ENCODE results near the gene ASCL5.

Gene ASCL5

GRCh38 chr1:201137579-201138310 is 10.8 kb upstream of the ASCL5 start:
- H3K36me3 Mint-ChIP-seq (ENCODE audit: insufficient read depth): peaks cover 5% of the 10 kb centered on the region
- no peaks in the 10 kb centered on the region for H3K4me1 Mint-ChIP-seq
- H3K27ac Mint-ChIP-seq (ENCODE audit: low read depth): no peak overlapping the region
- ATAC-seq (replicated peaks; ENCODE audit: extremely low read depth, poor library complexity, severe bottlenecking) (no peak), DNase-seq (ENCODE audit: low spot score in 2 of 2) (no peak)
- H3K4me3 Mint-ChIP-seq: no peak overlapping the region
- no peaks in the 10 kb centered on the region for H3K9me3 Mint-ChIP-seq
- H3K27me3 Mint-ChIP-seq: no peaks in the 10 kb centered on the region

GRCh38 chr1:201137024-201137392 is 10.0 kb upstream of the ASCL5 start:
- no peaks in the 10 kb centered on the region for H3K4me1 Mint-ChIP-seq
- H3K36me3 Mint-ChIP-seq (ENCODE audit: insufficient read depth): peaks cover 7% of the 10 kb centered on the region
- H3K9me3 Mint-ChIP-seq: no peaks in the 10 kb centered on the region
- ATAC-seq (replicated peaks; ENCODE audit: extremely low read depth, poor library complexity, severe bottlenecking): no peak
- H3K27ac Mint-ChIP-seq (ENCODE audit: low read depth): no peak overlapping the region
- no peaks in the 10 kb centered on the region for H3K27me3 Mint-ChIP-seq
- no peak overlapping the region for H3K4me3 Mint-ChIP-seq
- DNase-seq (ENCODE audit: low spot score in 2 of 2): no peak

GRCh38 chr1:201136355-201137023 is 9.5 kb upstream of the ASCL5 start:
- no peaks in the 10 kb centered on the region for H3K4me1 Mint-ChIP-seq
- H3K9me3 Mint-ChIP-seq: no peaks in the 10 kb centered on the region
- no peak overlapping the region for H3K4me3 Mint-ChIP-seq
- DNase-seq (ENCODE audit: low spot score in 2 of 2): no peak
- no peak overlapping the region for H3K27ac Mint-ChIP-seq (ENCODE audit: low read depth)
- H3K27me3 Mint-ChIP-seq: no peaks in the 10 kb centered on the region
- ATAC-seq (replicated peaks; ENCODE audit: extremely low read depth, poor library complexity, severe bottlenecking): no peak
- H3K36me3 Mint-ChIP-seq (ENCODE audit: insufficient read depth): peaks cover 7% of the 10 kb centered on the region

GRCh38 chr1:201134405-201134804 is 7.4 kb upstream of the ASCL5 start:
- Mint-ChIP-seq H3K36me3 (ENCODE audit: insufficient read depth) (peaks cover 5% of the 10 kb centered on the region), H3K4me1 (no peaks in the 10 kb centered on the region), H3K27ac (ENCODE audit: low read depth) (no peak overlapping the region), H3K9me3 (no peaks in the 10 kb centered on the region), H3K4me3 (no peak overlapping the region), H3K27me3 (no peaks in the 10 kb centered on the region)
- ATAC-seq (replicated peaks; ENCODE audit: extremely low read depth, poor library complexity, severe bottlenecking): no peak
- no peak for DNase-seq (ENCODE audit: low spot score in 2 of 2)

DNA sequence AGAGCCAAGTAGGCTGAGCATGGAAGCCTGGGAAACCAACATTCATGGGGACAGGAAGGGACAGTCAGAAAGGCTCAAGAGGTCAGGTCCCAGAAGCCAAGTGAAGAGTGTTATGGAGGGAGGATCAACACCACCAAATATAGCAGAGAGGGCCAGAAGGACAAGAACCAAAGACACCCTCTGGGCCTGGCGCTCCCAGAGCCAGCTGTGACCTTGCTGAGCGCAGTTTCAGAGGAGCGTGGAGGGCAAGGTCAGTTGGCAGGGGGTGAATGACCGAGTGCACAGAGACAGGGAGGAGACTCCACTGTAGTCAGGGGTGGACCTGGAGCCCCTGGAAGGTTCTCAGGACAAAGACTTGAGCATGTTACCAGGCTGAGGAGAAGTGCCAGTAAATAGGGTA is 4.4 kb upstream of the ASCL5 start:
- no peak overlapping the region for H3K4me3 Mint-ChIP-seq
- H3K27me3 Mint-ChIP-seq: peaks cover 10% of the 10 kb centered on the region
- H3K27ac Mint-ChIP-seq (ENCODE audit: low read depth): no peak overlapping the region
- H3K4me1 Mint-ChIP-seq: no peaks in the 10 kb centered on the region
- peaks cover 8% of the 10 kb centered on the region for H3K36me3 Mint-ChIP-seq (ENCODE audit: insufficient read depth)
- ATAC-seq (replicated peaks; ENCODE audit: extremely low read depth, poor library complexity, severe bottlenecking) (no peak), DNase-seq (ENCODE audit: low spot score in 2 of 2) (no peak)
- no peaks in the 10 kb centered on the region for H3K9me3 Mint-ChIP-seq

DNA sequence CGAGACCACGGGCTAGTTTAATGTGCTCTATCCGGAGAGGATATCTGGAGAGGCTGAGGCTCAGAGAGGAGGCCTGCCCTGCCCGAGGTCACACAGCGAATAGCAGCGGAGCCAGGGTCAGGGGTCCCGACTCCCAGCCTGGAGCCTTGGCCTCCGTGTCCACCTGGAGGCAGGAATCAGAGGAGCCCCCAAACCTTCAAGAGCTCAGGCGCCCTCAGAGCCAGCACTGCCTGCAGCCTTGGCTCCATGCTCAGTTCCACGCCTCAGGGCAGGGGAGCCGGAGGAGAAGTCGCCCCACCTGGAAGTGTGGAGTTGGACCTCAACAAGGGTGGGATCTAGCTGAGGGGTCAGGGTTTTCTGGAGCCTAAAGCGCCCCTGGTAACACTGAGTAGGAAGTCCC is 2.0 kb upstream of the ASCL5 start:
- no peak overlapping the region for H3K4me3 Mint-ChIP-seq
- H3K9me3 Mint-ChIP-seq: no peaks in the 10 kb centered on the region
- no peak overlapping the region for H3K27ac Mint-ChIP-seq (ENCODE audit: low read depth)
- DNase-seq (ENCODE audit: low spot score in 2 of 2) (no peak), ATAC-seq (replicated peaks; ENCODE audit: extremely low read depth, poor library complexity, severe bottlenecking) (no peak)
- H3K36me3 Mint-ChIP-seq (ENCODE audit: insufficient read depth): peaks cover 5% of the 10 kb centered on the region
- H3K27me3 Mint-ChIP-seq: peaks cover 32% of the 10 kb centered on the region
- no peaks in the 10 kb centered on the region for H3K4me1 Mint-ChIP-seq

- H3K36me3 Mint-ChIP-seq (ENCODE audit: insufficient read depth): peaks cover 5% of the 10 kb centered on the region
- H3K4me1 Mint-ChIP-seq: no peaks in the 10 kb centered on the region
- H3K9me3 Mint-ChIP-seq: no peaks in the 10 kb centered on the region
- H3K4me3 Mint-ChIP-seq: no peak overlapping the region
- H3K27ac Mint-ChIP-seq (ENCODE audit: low read depth): no peak overlapping the region
- no peak for DNase-seq (ENCODE audit: low spot score in 2 of 2)
- H3K27me3 Mint-ChIP-seq: peaks cover 37% of the 10 kb centered on the region
- ATAC-seq (replicated peaks; ENCODE audit: extremely low read depth, poor library complexity, severe bottlenecking): no peak
Observed at GRCh38 chr1:201128476-201128875, 1.5 kb upstream of the ASCL5 start.

- no peak for DNase-seq (ENCODE audit: low spot score in 2 of 2)
- Mint-ChIP-seq H3K4me3 (no peak overlapping the region), H3K27me3 (peaks cover 41% of the 10 kb centered on the region), H3K27ac (ENCODE audit: low read depth) (no peak overlapping the region), H3K9me3 (no peaks in the 10 kb centered on the region), H3K4me1 (no peaks in the 10 kb centered on the region), H3K36me3 (ENCODE audit: insufficient read depth) (peaks cover 5% of the 10 kb centered on the region)
- no peak for ATAC-seq (replicated peaks; ENCODE audit: extremely low read depth, poor library complexity, severe bottlenecking)
Observed at GRCh38 chr1:201127755-201128455, 921 bp upstream of the ASCL5 start.

DNA sequence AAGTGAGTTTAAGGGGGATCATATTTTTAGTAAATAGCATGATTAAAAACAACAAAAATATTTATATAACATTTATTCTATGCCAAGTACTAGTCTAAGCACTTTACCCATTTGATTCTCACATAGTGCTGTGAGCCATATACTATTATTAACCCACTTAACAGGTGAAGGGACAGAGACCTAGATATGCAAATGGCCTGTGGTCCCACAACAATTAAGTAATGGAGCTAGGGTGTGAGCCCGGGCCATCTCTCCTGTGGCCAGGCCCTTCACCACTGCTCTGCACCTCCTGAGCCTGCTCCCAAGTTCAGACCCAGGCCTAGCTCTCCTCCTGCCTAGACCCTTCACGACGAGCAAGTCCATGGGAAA is 537 bp downstream of the ASCL5 start:
- Mint-ChIP-seq H3K27me3 (peaks cover 50% of the 10 kb centered on the region), H3K27ac (ENCODE audit: low read depth) (no peak overlapping the region), H3K4me3 (no peak overlapping the region), H3K4me1 (no peaks in the 10 kb centered on the region), H3K9me3 (no peaks in the 10 kb centered on the region), H3K36me3 (ENCODE audit: insufficient read depth) (peaks cover 2% of the 10 kb centered on the region)
- ATAC-seq (replicated peaks; ENCODE audit: extremely low read depth, poor library complexity, severe bottlenecking): no peak
- DNase-seq (ENCODE audit: low spot score in 2 of 2): no peak

GRCh38 chr1:201125800-201126199 is 1.2 kb downstream of the ASCL5 start:
- Mint-ChIP-seq H3K27me3 (peaks cover 52% of the 10 kb centered on the region), H3K27ac (ENCODE audit: low read depth) (no peak overlapping the region), H3K9me3 (no peaks in the 10 kb centered on the region), H3K4me3 (no peak overlapping the region), H3K36me3 (ENCODE audit: insufficient read depth) (peaks cover 2% of the 10 kb centered on the region), H3K4me1 (no peaks in the 10 kb centered on the region)
- DNase-seq (ENCODE audit: low spot score in 2 of 2): no peak
- ATAC-seq (replicated peaks; ENCODE audit: extremely low read depth, poor library complexity, severe bottlenecking): no peak

DNA sequence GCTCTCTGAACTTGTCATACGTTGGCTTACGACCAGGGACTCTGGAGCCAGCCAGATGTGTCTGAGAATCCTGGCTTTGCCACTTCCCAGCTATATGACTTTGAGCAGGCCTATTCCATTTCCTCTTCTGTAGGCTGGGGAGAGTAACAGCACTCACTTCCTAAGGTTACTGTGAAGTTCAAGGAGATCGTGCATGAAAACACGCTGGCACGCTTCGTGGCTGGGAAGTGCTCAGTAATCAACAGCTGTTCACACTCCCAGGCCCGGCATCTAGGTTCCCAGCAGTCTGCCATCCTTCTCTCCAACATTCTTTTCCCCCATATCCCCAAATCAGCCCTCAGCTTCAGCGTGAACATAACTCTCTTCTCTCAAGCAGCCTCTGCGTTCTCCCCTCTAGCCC is 2.0 kb downstream of the ASCL5 start:
- H3K36me3 Mint-ChIP-seq (ENCODE audit: insufficient read depth): peaks cover 2% of the 10 kb centered on the region

DNA sequence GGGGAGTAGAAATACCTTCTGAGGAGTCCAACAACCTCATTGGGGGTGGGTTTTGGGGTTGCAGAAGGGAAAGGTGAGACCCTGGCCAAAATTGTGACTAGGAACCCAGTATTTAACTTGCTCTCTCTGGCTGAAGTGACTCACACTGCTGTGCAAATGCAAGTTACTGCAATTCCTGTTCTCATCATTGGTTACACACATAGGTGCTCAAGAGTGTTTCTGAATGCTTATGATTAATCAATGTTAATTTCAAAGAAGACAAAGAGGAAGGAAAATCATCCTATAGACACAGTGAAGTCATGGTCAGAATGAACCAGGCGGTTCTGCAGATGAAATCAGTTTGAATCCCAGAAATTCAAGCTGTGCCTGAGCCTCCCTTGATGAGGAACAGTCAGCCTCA is 3.1 kb downstream of the ASCL5 start:
- Mint-ChIP-seq H3K4me1 (no peaks in the 10 kb centered on the region), H3K4me3 (no peak overlapping the region), H3K36me3 (ENCODE audit: insufficient read depth) (peaks cover 2% of the 10 kb centered on the region), H3K9me3 (no peaks in the 10 kb centered on the region), H3K27me3 (peaks cover 52% of the 10 kb centered on the region), H3K27ac (ENCODE audit: low read depth) (no peak overlapping the region)
- ATAC-seq (replicated peaks; ENCODE audit: extremely low read depth, poor library complexity, severe bottlenecking) (no peak), DNase-seq (ENCODE audit: low spot score in 2 of 2) (no peak)

More for the DNA sequence above, 2.0 kb downstream of the ASCL5 start:
- Mint-ChIP-seq H3K27ac (ENCODE audit: low read depth) (no peak overlapping the region), H3K4me3 (no peak overlapping the region), H3K27me3 (peaks cover 52% of the 10 kb centered on the region), H3K9me3 (no peaks in the 10 kb centered on the region), H3K4me1 (no peaks in the 10 kb centered on the region)
- ATAC-seq (replicated peaks; ENCODE audit: extremely low read depth, poor library complexity, severe bottlenecking): no peak
- no peak for DNase-seq (ENCODE audit: low spot score in 2 of 2)

Data from central memory CD8-positive, alpha-beta T cell (primary cell).